H1 (cell line): Measurements from ENCODE around the gene ST6GALNAC3. TPM values are rescaled to one million over a fixed set of nuclear protein-coding genes. Genes with fewer than 3 reads are reported as not detected.

Experiments used
- CTCF ChIA-PET: fragments of 300-600 bp; sonication (Branson Sonifier 250); formaldehyde crosslinking; loops from one replicate; lab custom pipeline; 2021; ENCODE audit not compliant: partially characterized antibody; lab: Charles Lee
- POLR2A ChIA-PET: fragments of 300-600 bp; sonication (Branson Sonifier 250); formaldehyde crosslinking; loops from one replicate; lab custom pipeline; 2021; ENCODE audit warnings: inconsistent platforms; ENCODE audit not compliant: partially characterized antibody; lab: Charles Lee
- DNase-seq, 2 experiments: peaks; one replicate each; pipeline versions ENCODE4 v3.0.0 to v3.0.0-alpha.2; 2010 to 2022; ENCODE audit warnings: low spot score in 2 of 2, low read depth in 1 of 2, mixed read lengths in 1 of 2
- FAIRE-seq: peaks from 2 replicates; lab custom pipeline; 2011; peaks lifted over from hg19 to GRCh38; lab: Jason Lieb, UNC
- H2AFZ ChIP-seq: 2 replicates; pipeline ENCODE4 v1.8.1; 2012; ENCODE audit warnings: low read length, inconsistent platforms
- H2AK5ac ChIP-seq: 2 replicates; pipeline ENCODE4 v1.6.1; 2013; ENCODE audit warnings: low read depth, low read length
- H2BK120ac ChIP-seq: replicated peaks from 2 replicates; pipeline ENCODE3; 2013; ENCODE audit warnings: low read depth, low read length, inconsistent platforms
- H2BK12ac ChIP-seq: 2 replicates; pipeline ENCODE4 v1.6.1; 2013; ENCODE audit warnings: low read depth, low read length
- H2BK15ac ChIP-seq: 2 replicates; pipeline ENCODE4 v1.6.1; 2013; ENCODE audit warnings: low read length
- H2BK20ac ChIP-seq: 2 replicates; pipeline ENCODE4 v1.6.1; 2013; ENCODE audit warnings: low read length
- H2BK5ac ChIP-seq: 2 replicates; pipeline ENCODE4 v1.6.1; 2013; ENCODE audit warnings: low read depth, low read length
- H3K14ac ChIP-seq: 2 replicates; pipeline ENCODE4 v1.6.1; 2013; ENCODE audit warnings: inconsistent platforms; ENCODE audit not compliant: insufficient read length
- H3K18ac ChIP-seq: 2 replicates; pipeline ENCODE4 v1.6.1; 2013; ENCODE audit warnings: low read length; ENCODE audit errors: extremely low read depth
- H3K23ac ChIP-seq: 2 replicates; pipeline ENCODE4 v1.6.1; 2013; ENCODE audit warnings: inconsistent platforms; ENCODE audit not compliant: insufficient read length
- H3K23me2 ChIP-seq: 2 replicates; pipeline ENCODE4 v1.6.1; 2013; ENCODE audit warnings: low read depth, low read length
- H3K27ac ChIP-seq: 2 replicates; pipeline ENCODE4 v1.6.1; 2011; ENCODE audit warnings: low read depth, low read length, inconsistent platforms
- H3K27me3 ChIP-seq, 4 experiments: replicated peaks in 1 of 4; 1 replicate in 1 of 4; 2 replicates in 3 of 4; pipeline versions ENCODE4 v1.6.1 to v1.8.1; 2011 to 2013; ENCODE audit warnings: low read length in 3 of 4, mild to moderate bottlenecking in 3 of 4, inconsistent platforms in 2 of 4, mixed read lengths in 2 of 4, moderate library complexity in 1 of 4; ENCODE audit not compliant: control insufficient read depth in 3 of 4, insufficient read depth in 3 of 4; ENCODE audit errors: extremely low read depth in 1 of 4
- H3K36me3 ChIP-seq, 4 experiments: 2 replicates each; pipeline versions ENCODE4 v1.6.1 to v1.8.1; 2011 to 2013; ENCODE audit warnings: mild to moderate bottlenecking in 4 of 4, low read length in 3 of 4, moderate library complexity in 2 of 4, control low read depth in 1 of 4, inconsistent platforms in 1 of 4; ENCODE audit not compliant: insufficient read depth in 4 of 4, control insufficient read depth in 2 of 4
- H3K4ac ChIP-seq: replicated peaks from 2 replicates; pipeline ENCODE3; 2013; ENCODE audit warnings: low read length, low read depth, mixed read lengths, inconsistent platforms; ENCODE audit not compliant: insufficient read length
- H3K4me1 ChIP-seq, 4 experiments: replicated peaks in 1 of 4; 1 replicate in 1 of 4; 2 replicates in 3 of 4; pipeline versions ENCODE4 v1.6.1 to v1.8.1; 2011 to 2013; ENCODE audit warnings: low read length in 3 of 4, inconsistent platforms in 2 of 4, mixed read lengths in 1 of 4; ENCODE audit not compliant: insufficient read depth in 4 of 4, control insufficient read depth in 3 of 4
- H3K4me2 ChIP-seq, 2 experiments: 2 replicates each; pipeline versions ENCODE4 v1.6.1 to v1.8.1; 2011 to 2013; ENCODE audit warnings: low read depth in 2 of 2, low read length in 2 of 2, control low read depth in 1 of 2, inconsistent platforms in 1 of 2, mild to moderate bottlenecking in 1 of 2; ENCODE audit not compliant: insufficient read depth in 1 of 2
- H3K4me3 ChIP-seq, 4 experiments: fragments of 200-600, 300-600 bp in 1 of 4; sonication (generic), shearing (Covaris generic), sonication (Bioruptor Twin) in 1 of 4; 2 replicates each; pipeline versions ENCODE4 v1.5.1 to v1.8.1; 2011 to 2016; ENCODE audit warnings: low read length in 4 of 4, low read depth in 3 of 4, control low read depth in 2 of 4, inconsistent platforms in 2 of 4, mild to moderate bottlenecking in 2 of 4, mixed read lengths in 1 of 4, moderate library complexity in 1 of 4; ENCODE audit not compliant: insufficient read depth in 2 of 4; ENCODE audit errors: extremely low read depth in 1 of 4
- H3K56ac ChIP-seq: replicated peaks from 2 replicates; pipeline ENCODE3; 2013; ENCODE audit warnings: low read depth, mild to moderate bottlenecking, mixed read lengths, low read length, inconsistent platforms; ENCODE audit not compliant: insufficient read length
- H3K79me1 ChIP-seq: 2 replicates; pipeline ENCODE4 v1.6.1; 2013; ENCODE audit warnings: low read depth, low read length, control low read depth
- H3K79me2 ChIP-seq, 2 experiments: 2 replicates each; pipeline versions ENCODE4 v1.6.1 to v1.8.1; 2012 to 2013; ENCODE audit warnings: low read length in 2 of 2, mild to moderate bottlenecking in 2 of 2, inconsistent platforms in 1 of 2; ENCODE audit not compliant: insufficient read depth in 2 of 2, control insufficient read depth in 1 of 2
- H3K9ac ChIP-seq, 4 experiments: replicated peaks in 1 of 4; 1 replicate in 1 of 4; 2 replicates in 3 of 4; pipeline versions ENCODE4 v1.6.1 to v1.8.1; 2011 to 2013; ENCODE audit warnings: low read depth in 3 of 4, low read length in 3 of 4, control low read depth in 2 of 4, mild to moderate bottlenecking in 2 of 4, moderate library complexity in 2 of 4, inconsistent platforms in 1 of 4; ENCODE audit errors: extremely low read depth in 1 of 4
- H3K9me3 ChIP-seq, 2 experiments: 2 replicates each; pipeline versions ENCODE4 v1.6.1 to v1.8.1; 2012 to 2013; ENCODE audit warnings: mild to moderate bottlenecking in 2 of 2, moderate library complexity in 2 of 2, control low read depth in 1 of 2, inconsistent platforms in 1 of 2, low read depth in 1 of 2, low read length in 1 of 2, mixed read lengths in 1 of 2; ENCODE audit not compliant: insufficient read depth in 2 of 2
- H4K20me1 ChIP-seq, 2 experiments: replicated peaks in 1 of 2; 2 replicates each; pipeline versions ENCODE3 to v1.8.1; 2011 to 2013; ENCODE audit warnings: inconsistent platforms in 2 of 2, low read length in 2 of 2, mild to moderate bottlenecking in 1 of 2; ENCODE audit not compliant: insufficient read depth in 2 of 2, control insufficient read depth in 1 of 2
- H4K5ac ChIP-seq: 2 replicates; pipeline ENCODE4 v1.6.1; 2013; ENCODE audit warnings: low read length, low read depth, mixed read lengths, inconsistent platforms; ENCODE audit not compliant: insufficient read length
- H4K8ac ChIP-seq: 2 replicates; pipeline ENCODE4 v1.8.0; 2013; ENCODE audit warnings: mild to moderate bottlenecking, moderate library complexity, low read length, inconsistent platforms; ENCODE audit not compliant: insufficient read depth; ENCODE audit errors: extremely low read depth
- H4K91ac ChIP-seq: replicated peaks from 2 replicates; pipeline ENCODE3; 2013; ENCODE audit warnings: low read length, mixed read lengths, inconsistent platforms; ENCODE audit not compliant: insufficient read length
- CHD2 ChIP-seq: IDR thresholded peaks from 2 replicates; pipeline ENCODE4 v1.6.1; 2012; ENCODE audit warnings: low read length, improper control_type of control experiment
- EGR1 ChIP-seq: IDR thresholded peaks from 2 replicates; pipeline ENCODE4 v1.6.1; 2011; ENCODE audit warnings: low read depth, low read length, borderline replicate concordance
- HDAC2 ChIP-seq, 2 experiments: fragments of 300-600 bp in 1 of 2; sonication (generic) in 1 of 2; IDR thresholded peaks; 2 replicates each; pipeline ENCODE4 v1.6.1; 2011 to 2012; ENCODE audit warnings: low read depth in 2 of 2, low read length in 2 of 2, mild to moderate bottlenecking in 2 of 2, moderate library complexity in 2 of 2, borderline replicate concordance in 1 of 2, inconsistent platforms in 1 of 2
- HDAC6 ChIP-seq: IDR thresholded peaks from one replicate; pipeline ENCODE4 v1.7.1; 2012; ENCODE audit warnings: low read depth, mild to moderate bottlenecking, inconsistent platforms, low read length, moderate library complexity
- KDM4A ChIP-seq: IDR thresholded peaks from one replicate; pipeline ENCODE4 v1.7.1; 2012; ENCODE audit warnings: low read depth, mild to moderate bottlenecking, moderate library complexity, low read length, inconsistent platforms; ENCODE audit not compliant: severe bottlenecking
- KDM5A ChIP-seq: fragments of 200-600 bp; IDR thresholded peaks from 2 replicates; pipeline ENCODE4 v1.7.1; 2012; ENCODE audit warnings: mild to moderate bottlenecking, low read length, inconsistent platforms, mixed read lengths
- POLR2A ChIP-seq, 2 experiments: IDR thresholded peaks; 1 replicate in 1 of 2; 2 replicates in 1 of 2; pipeline ENCODE4 v1.6.1; 2011; ENCODE audit warnings: low read depth in 2 of 2, low read length in 2 of 2, mild to moderate bottlenecking in 2 of 2; ENCODE audit errors: control extremely low read depth in 1 of 2
- POU5F1 ChIP-seq: IDR thresholded peaks from 2 replicates; pipeline ENCODE4 v1.6.1; 2011; ENCODE audit warnings: low read depth, mild to moderate bottlenecking, low read length, moderate library complexity
- SIRT6 ChIP-seq: IDR thresholded peaks from one replicate; pipeline ENCODE4 v1.7.1; 2012; ENCODE audit warnings: low read length, inconsistent platforms
- SRF ChIP-seq: IDR thresholded peaks from 2 replicates; pipeline ENCODE4 v1.6.1; 2011; ENCODE audit warnings: mild to moderate bottlenecking, low read depth, low read length, moderate library complexity
- WGBS, 2 experiments: shearing (Covaris generic) in 1 of 2; methylation state at CpG; one replicate each; pipeline versions ENCODE4 v1.1.6 to v1.1.7; 2013 to 2015; ENCODE audit warnings: low lambda C conversion rate in 2 of 2, mixed read lengths in 2 of 2, inconsistent platforms in 1 of 2, low coverage in 1 of 2, missing lambda C conversion rate in 1 of 2; ENCODE audit not compliant: insufficient replicate concordance in 2 of 2, insufficient coverage in 1 of 2, insufficient read length in 1 of 2; ENCODE audit errors: extremely low coverage in 1 of 2, missing lambda C conversion rate in 1 of 2; 5-methylcytosine and 5-hydroxymethylcytosine counted together
- polyA plus RNA-seq, 7 experiments: library from polyadenylated mRNA; depleted of rRNA in 3 of 7; stranded (reverse) in 5 of 7; unstranded in 2 of 7; fragments of >200 nt in 5 of 7; fragments of 200-250 nt in 2 of 7; gene quantifications; 1 replicate in 5 of 7; 2 replicates in 1 of 7; 4 replicates in 1 of 7; pipeline versions ENCODE4 v1.2.1 to v1.2.3, GENCODE V29; 2011 to 2013; ENCODE audit warnings: missing spikeins in 2 of 7, mixed read lengths in 2 of 7
- total RNA-seq: library from RNA; stranded (reverse); fragmentation: NEBNext Ultra II Directional; extraction: Animal tissue kit (Norgen Biotek cat#: 25700); gene quantifications from 2 replicates; pipeline ENCODE4 v1.2.1, GENCODE V29; 2021

Gene ST6GALNAC3
- total and polyA plus RNA-seq, 2 of the 8 experiments (the other 6 are each of a cell fraction or from before 2014, with no cell fraction given), result 4.9 to 19.0 TPM

- ChIA-PET CTCF (no interaction called here), POLR2A (no interaction called here)
- Histone ChIP-seq H3K56ac (no peak overlapping the region), H2BK12ac (no peak overlapping the region), H3K27ac (no peak overlapping the region), H3K14ac (no peak overlapping the region), H2AK5ac (no peak overlapping the region), H3K79me2 (no peaks in the 10 kb centered on the region), H4K5ac (no peak overlapping the region), H4K20me1 (no peaks in the 10 kb centered on the region), H2BK15ac (no peak overlapping the region), H3K18ac (no peak overlapping the region), H3K9ac (no peak overlapping the region), H3K27me3 (no peaks in the 10 kb centered on the region), H3K4me3 (no peak overlapping the region), H2BK20ac (no peak overlapping the region), H2BK5ac (no peak overlapping the region), H3K23ac (no peak overlapping the region), H3K36me3 (no peaks in the 10 kb centered on the region), H4K8ac (no peak overlapping the region), H3K23me2 (no peaks in the 10 kb centered on the region), H2AFZ (0 out of 2 replicates have a peak overlapping the region, but pooled peaks have one; percentile 21), H3K4me1 (peaks cover 3 to 11% (median 6%) of the 10 kb centered on the region in 4 experiments; a peak in 5 of 7 replicates), H3K9me3 (no peaks in the 10 kb centered on the region), H3K79me1 (no peaks in the 10 kb centered on the region), H2BK120ac (no peak overlapping the region), H4K91ac (no peak overlapping the region), H3K4ac (no peak overlapping the region), H3K4me2 (no peak overlapping the region)
- TF ChIP-seq SIRT6, result no peak
- no peak for TF ChIP-seq CHD2
- no peak for TF ChIP-seq POLR2A (IDR thresholded peaks at IDR 0.05; ENCODE audit: control extremely low read depth in 1 of 2, low read depth in 2 of 2, low read length in 2 of 2)
- no peak for TF ChIP-seq HDAC6
- no peak for TF ChIP-seq HDAC2 (IDR thresholded peaks at IDR 0.05; ENCODE audit: borderline replicate concordance in 1 of 2, low read depth in 2 of 2, low read length in 2 of 2)
- TF ChIP-seq EGR1, result no peak
- TF ChIP-seq KDM5A, result no peak
- no peak for TF ChIP-seq SRF
- no peak for TF ChIP-seq POU5F1
- no peak for TF ChIP-seq KDM4A
- DNase-seq, result no peak
- WGBS, 2 experiments, result 86% methylated on average over 2 of the region's 2 CpGs; no CpG with 5 or more reads in 1 of the 2 experiments
- FAIRE-seq, result no peak
Measured at GRCh38 chr1:76046149-76046548, 28.4 kb upstream of the ST6GALNAC3 start.
